Panc1 (cell line): ENCODE measurements around the gene FHL2.

Experiments
- POLR2AphosphoS5 ChIP-seq: IDR thresholded peaks from 2 replicates; pipeline ENCODE4 v1.6.1; 2012; ENCODE audit warnings: mild to moderate bottlenecking, low read depth, low read length, moderate library complexity
- TCF7L2 ChIP-seq: IDR thresholded peaks from 2 replicates; pipeline ENCODE4 v1.6.1; 2011; ENCODE audit warnings: mild to moderate bottlenecking, low read depth, low read length, inconsistent platforms
- TF ChIP-seq, protein P1 (sequence below): fragments of 450-650 bp; IDR thresholded peaks from 2 replicates; pipeline ENCODE4 v1.5.1; 2017; ENCODE audit warnings: mild to moderate bottlenecking
- TF ChIP-seq, protein P2 (sequence below), 2 experiments: IDR thresholded peaks; 2 replicates each; pipeline ENCODE4 v1.6.1; 2011 to 2012; ENCODE audit warnings: low read depth in 2 of 2, control low read depth in 1 of 2, low read length in 1 of 2, mild to moderate bottlenecking in 1 of 2, moderate library complexity in 1 of 2; ENCODE audit not compliant: insufficient read depth in 1 of 2

DNA sequence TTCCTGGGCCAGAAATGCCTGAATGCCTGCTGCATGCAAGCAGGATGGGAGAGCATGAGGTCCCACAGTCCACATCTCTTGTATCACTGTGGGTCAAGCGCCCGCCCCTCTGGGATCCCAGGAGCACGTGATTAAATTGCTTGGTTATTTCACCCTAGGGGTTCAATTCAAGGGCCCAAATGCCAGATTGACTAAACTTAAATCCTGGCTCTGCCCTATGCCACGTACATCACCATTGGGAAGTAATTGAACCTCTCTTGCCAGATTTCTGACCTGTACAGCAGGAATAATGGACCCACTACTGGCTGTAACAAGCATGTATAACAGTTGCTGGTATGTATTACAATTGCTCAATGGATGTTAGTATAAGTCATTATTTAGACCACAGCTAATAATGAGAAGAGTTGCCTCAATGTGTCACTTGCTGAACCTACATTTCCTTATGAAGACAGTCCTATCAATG, 19.9 kb downstream of the FHL2 start:
- TF ChIP-seq, protein P1, sequence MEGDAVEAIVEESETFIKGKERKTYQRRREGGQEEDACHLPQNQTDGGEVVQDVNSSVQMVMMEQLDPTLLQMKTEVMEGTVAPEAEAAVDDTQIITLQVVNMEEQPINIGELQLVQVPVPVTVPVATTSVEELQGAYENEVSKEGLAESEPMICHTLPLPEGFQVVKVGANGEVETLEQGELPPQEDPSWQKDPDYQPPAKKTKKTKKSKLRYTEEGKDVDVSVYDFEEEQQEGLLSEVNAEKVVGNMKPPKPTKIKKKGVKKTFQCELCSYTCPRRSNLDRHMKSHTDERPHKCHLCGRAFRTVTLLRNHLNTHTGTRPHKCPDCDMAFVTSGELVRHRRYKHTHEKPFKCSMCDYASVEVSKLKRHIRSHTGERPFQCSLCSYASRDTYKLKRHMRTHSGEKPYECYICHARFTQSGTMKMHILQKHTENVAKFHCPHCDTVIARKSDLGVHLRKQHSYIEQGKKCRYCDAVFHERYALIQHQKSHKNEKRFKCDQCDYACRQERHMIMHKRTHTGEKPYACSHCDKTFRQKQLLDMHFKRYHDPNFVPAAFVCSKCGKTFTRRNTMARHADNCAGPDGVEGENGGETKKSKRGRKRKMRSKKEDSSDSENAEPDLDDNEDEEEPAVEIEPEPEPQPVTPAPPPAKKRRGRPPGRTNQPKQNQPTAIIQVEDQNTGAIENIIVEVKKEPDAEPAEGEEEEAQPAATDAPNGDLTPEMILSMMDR = no peak
- TF ChIP-seq, protein P2, sequence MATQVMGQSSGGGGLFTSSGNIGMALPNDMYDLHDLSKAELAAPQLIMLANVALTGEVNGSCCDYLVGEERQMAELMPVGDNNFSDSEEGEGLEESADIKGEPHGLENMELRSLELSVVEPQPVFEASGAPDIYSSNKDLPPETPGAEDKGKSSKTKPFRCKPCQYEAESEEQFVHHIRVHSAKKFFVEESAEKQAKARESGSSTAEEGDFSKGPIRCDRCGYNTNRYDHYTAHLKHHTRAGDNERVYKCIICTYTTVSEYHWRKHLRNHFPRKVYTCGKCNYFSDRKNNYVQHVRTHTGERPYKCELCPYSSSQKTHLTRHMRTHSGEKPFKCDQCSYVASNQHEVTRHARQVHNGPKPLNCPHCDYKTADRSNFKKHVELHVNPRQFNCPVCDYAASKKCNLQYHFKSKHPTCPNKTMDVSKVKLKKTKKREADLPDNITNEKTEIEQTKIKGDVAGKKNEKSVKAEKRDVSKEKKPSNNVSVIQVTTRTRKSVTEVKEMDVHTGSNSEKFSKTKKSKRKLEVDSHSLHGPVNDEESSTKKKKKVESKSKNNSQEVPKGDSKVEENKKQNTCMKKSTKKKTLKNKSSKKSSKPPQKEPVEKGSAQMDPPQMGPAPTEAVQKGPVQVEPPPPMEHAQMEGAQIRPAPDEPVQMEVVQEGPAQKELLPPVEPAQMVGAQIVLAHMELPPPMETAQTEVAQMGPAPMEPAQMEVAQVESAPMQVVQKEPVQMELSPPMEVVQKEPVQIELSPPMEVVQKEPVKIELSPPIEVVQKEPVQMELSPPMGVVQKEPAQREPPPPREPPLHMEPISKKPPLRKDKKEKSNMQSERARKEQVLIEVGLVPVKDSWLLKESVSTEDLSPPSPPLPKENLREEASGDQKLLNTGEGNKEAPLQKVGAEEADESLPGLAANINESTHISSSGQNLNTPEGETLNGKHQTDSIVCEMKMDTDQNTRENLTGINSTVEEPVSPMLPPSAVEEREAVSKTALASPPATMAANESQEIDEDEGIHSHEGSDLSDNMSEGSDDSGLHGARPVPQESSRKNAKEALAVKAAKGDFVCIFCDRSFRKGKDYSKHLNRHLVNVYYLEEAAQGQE (IDR thresholded peaks at IDR 0.05; ENCODE audit: insufficient read depth in 1 of 2, low read depth in 2 of 2, low read length in 1 of 2) = no peak
- no peak for TF ChIP-seq TCF7L2
- TF ChIP-seq POLR2AphosphoS5 = peak; percentile 74
